Panc1 (cell line): Measurements from ENCODE around the gene HTT. TPM values are rescaled to one million over a fixed set of nuclear protein-coding genes. Genes with fewer than 3 reads are reported as not detected.

ENCODE experiments used
- ATAC-seq: fragments of 200-7000 bp; cut with Tn5 transposase; 2 replicates; pipeline ENCODE4 v1.9.1; 2020; ENCODE audit warnings: mild to moderate bottlenecking, moderate library complexity
- BruUV-seq: library from RNA; stranded (reverse); fragments of 400-500 nt; replicated peaks from 2 replicates; lab custom pipeline; 2021; lab: Mats Ljungman, UMichigan
- CTCF ChIA-PET: fragments of 300-600 bp; sonication (Branson Sonifier 250); formaldehyde crosslinking; loops from one replicate; lab custom pipeline; 2022; ENCODE audit warnings: antibody characterized with exemption; lab: Charles Lee
- POLR2A ChIA-PET: fragments of 300-600 bp; sonication (Branson Sonifier 250); formaldehyde crosslinking; loops from one replicate; lab custom pipeline; 2022; ENCODE audit warnings: antibody characterized with exemption; lab: Charles Lee
- DNase-seq: peaks from one replicate; pipeline ENCODE4 v3.0.0-alpha.2; 2010; ENCODE audit warnings: low read depth, low spot score
- H3K27ac ChIP-seq: 2 replicates; pipeline ENCODE4 v1.5.1; 2011; ENCODE audit warnings: mild to moderate bottlenecking, low read length, inconsistent platforms
- H3K27me3 ChIP-seq: fragments of 200-500 bp; sonication (Bioruptor generic); 2 replicates; pipeline ENCODE4 v1.6.0; 2014; ENCODE audit warnings: low read length, inconsistent platforms; ENCODE audit not compliant: control insufficient read depth, insufficient read depth
- H3K36me3 ChIP-seq: fragments of 200-500 bp; sonication (Bioruptor generic); 2 replicates; pipeline ENCODE4 v1.5.1; 2014; ENCODE audit warnings: inconsistent platforms, mild to moderate bottlenecking, low read length, moderate library complexity; ENCODE audit not compliant: control insufficient read depth, insufficient read depth
- H3K4me1 ChIP-seq: 2 replicates; pipeline ENCODE4 v1.5.1; 2011; ENCODE audit warnings: inconsistent platforms, mild to moderate bottlenecking, low read length, moderate library complexity; ENCODE audit not compliant: control insufficient read depth, insufficient read depth
- H3K4me3 ChIP-seq, 2 experiments: 2 replicates each; pipeline ENCODE4 v1.5.1; 2011 to 2012; ENCODE audit warnings: low read depth in 2 of 2, low read length in 2 of 2, mild to moderate bottlenecking in 2 of 2, inconsistent platforms in 1 of 2, moderate library complexity in 1 of 2
- H3K9me3 ChIP-seq: fragments of 200-500 bp; sonication (Bioruptor generic); 2 replicates; pipeline ENCODE4 v1.5.1; 2014; ENCODE audit warnings: low read depth, mild to moderate bottlenecking, inconsistent platforms, low read length, moderate library complexity; ENCODE audit not compliant: control insufficient read depth, insufficient read depth
- CTCF ChIP-seq: fragments of 450-650 bp; IDR thresholded peaks from 2 replicates; pipeline ENCODE4 v1.5.1; 2017; ENCODE audit warnings: mild to moderate bottlenecking
- POLR2AphosphoS5 ChIP-seq: IDR thresholded peaks from 2 replicates; pipeline ENCODE4 v1.6.1; 2012; ENCODE audit warnings: mild to moderate bottlenecking, low read depth, low read length, moderate library complexity
- REST ChIP-seq, 2 experiments: IDR thresholded peaks; 2 replicates each; pipeline ENCODE4 v1.6.1; 2011 to 2012; ENCODE audit warnings: low read depth in 2 of 2, control low read depth in 1 of 2, low read length in 1 of 2, mild to moderate bottlenecking in 1 of 2, moderate library complexity in 1 of 2; ENCODE audit not compliant: insufficient read depth in 1 of 2
- SIN3A ChIP-seq: IDR thresholded peaks from 2 replicates; pipeline ENCODE4 v1.6.1; 2012; ENCODE audit warnings: low read depth, mild to moderate bottlenecking, low read length, moderate library complexity, borderline replicate concordance; ENCODE audit not compliant: insufficient read depth
- TCF7L2 ChIP-seq: IDR thresholded peaks from 2 replicates; pipeline ENCODE4 v1.6.1; 2011; ENCODE audit warnings: mild to moderate bottlenecking, low read depth, low read length, inconsistent platforms
- in situ Hi-C: cut with HindIII; loops from 2 replicates; pipeline ENCODE4 v1.10.0; 2016; ENCODE audit warnings: low sequenced_read_pairs, low pct_unique_long_range_greater_than_20kb
- intact Hi-C: fragments of 100-400 bp; cut with micrococcal nuclease; formaldehyde crosslinking; loops from one replicate; pipeline ENCODE4 v1.10.0; 2022; ENCODE audit not compliant: unreplicated experiment
- total RNA-seq: library from RNA; stranded (reverse); gene quantifications from one replicate; pipeline ENCODE4 v1.2.1, GENCODE V29; 2021; ENCODE audit not compliant: unreplicated experiment

The HTT gene
- total RNA-seq, 1 experiment from 2014 or later = 24.7 TPM

- ChIA-PET POLR2A (no interaction called here), CTCF (no interaction called here)
- Histone ChIP-seq H3K4me1 (no peaks in the 10 kb centered on the region), H3K9me3 (no peaks in the 10 kb centered on the region), H3K4me3 (no peak overlapping the region), H3K27ac (no peak overlapping the region), H3K27me3 (no peaks in the 10 kb centered on the region), H3K36me3 (no peaks in the 10 kb centered on the region)
- in situ Hi-C loops (no loop called here), intact Hi-C loops (no loop called here)
- no TSS peak for BruUV-seq
- DNase-seq (no peak), ATAC-seq (no peak)
- TF ChIP-seq REST (IDR thresholded peaks at IDR 0.05; ENCODE audit: insufficient read depth in 1 of 2, low read depth in 2 of 2, low read length in 1 of 2) = no peak
- TF ChIP-seq CTCF = no peak
- TF ChIP-seq SIN3A = no peak
- TF ChIP-seq TCF7L2 = no peak
- no peak for TF ChIP-seq POLR2AphosphoS5
Measured at GRCh38 chr4:3236326-3236878, 161.9 kb downstream of the HTT start.

- DNase-seq = no peak
- H3K27me3 ChIP-seq = no peaks in the 10 kb centered on the region
- ChIA-PET POLR2A (no interaction called here), CTCF (no interaction called here)
- no peaks in the 10 kb centered on the region for H3K9me3 ChIP-seq
- no peak overlapping the region for H3K4me3 ChIP-seq
- H3K27ac ChIP-seq = no peak overlapping the region
- in situ Hi-C loops = no loop called here
- TF ChIP-seq TCF7L2 (no peak), CTCF (no peak)
- BruUV-seq = no TSS peak
- no peaks in the 10 kb centered on the region for H3K4me1 ChIP-seq
- ATAC-seq = no peak
- no peaks in the 10 kb centered on the region for H3K36me3 ChIP-seq
- intact Hi-C loops = no loop called here
Measured at GRCh38 chr4:3237266-3237665, 162.8 kb downstream of the HTT start.
